PC-9 (cell line): Measurements from ENCODE around the gene AGXT.

ENCODE experiments used
- EZH2 ChIP-seq: fragments of 200-600 bp; sonication (generic); IDR thresholded peaks from 2 replicates; pipeline ENCODE4 v1.8.0; 2017; ENCODE audit warnings: antibody characterized with exemption, low read depth
- TF ChIP-seq, protein P1 (sequence below): fragments of 200-600 bp; sonication (generic); conservative IDR thresholded peaks from 2 replicates; pipeline ENCODE4 v1.6.1; 2017; ENCODE audit warnings: mixed run types, antibody characterized with exemption, mild to moderate bottlenecking, moderate library complexity

DNA sequence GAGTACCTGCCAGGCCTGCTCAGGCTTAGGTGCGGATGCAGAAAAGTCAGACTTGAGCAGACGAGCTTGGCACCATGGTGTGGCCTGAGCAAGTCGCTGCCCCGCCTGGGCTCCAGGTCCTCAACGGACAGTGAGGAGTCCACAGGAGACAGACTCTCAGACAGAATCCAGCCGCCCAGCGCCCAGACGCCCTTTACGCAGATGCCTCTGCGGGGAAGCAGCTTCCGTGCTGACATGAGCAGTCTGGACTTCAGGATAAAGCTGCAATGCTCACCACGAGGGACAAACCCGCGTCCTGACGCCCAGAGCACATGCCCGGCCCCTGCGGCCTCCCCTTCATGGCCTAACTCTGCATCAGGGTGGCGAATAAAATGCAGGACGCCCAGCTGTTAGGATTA lies 30.8 kb downstream of the AGXT start:
- no peak for TF ChIP-seq EZH2
- TF ChIP-seq, protein P1, sequence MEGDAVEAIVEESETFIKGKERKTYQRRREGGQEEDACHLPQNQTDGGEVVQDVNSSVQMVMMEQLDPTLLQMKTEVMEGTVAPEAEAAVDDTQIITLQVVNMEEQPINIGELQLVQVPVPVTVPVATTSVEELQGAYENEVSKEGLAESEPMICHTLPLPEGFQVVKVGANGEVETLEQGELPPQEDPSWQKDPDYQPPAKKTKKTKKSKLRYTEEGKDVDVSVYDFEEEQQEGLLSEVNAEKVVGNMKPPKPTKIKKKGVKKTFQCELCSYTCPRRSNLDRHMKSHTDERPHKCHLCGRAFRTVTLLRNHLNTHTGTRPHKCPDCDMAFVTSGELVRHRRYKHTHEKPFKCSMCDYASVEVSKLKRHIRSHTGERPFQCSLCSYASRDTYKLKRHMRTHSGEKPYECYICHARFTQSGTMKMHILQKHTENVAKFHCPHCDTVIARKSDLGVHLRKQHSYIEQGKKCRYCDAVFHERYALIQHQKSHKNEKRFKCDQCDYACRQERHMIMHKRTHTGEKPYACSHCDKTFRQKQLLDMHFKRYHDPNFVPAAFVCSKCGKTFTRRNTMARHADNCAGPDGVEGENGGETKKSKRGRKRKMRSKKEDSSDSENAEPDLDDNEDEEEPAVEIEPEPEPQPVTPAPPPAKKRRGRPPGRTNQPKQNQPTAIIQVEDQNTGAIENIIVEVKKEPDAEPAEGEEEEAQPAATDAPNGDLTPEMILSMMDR = no peak
